Smooth muscle cell (in vitro differentiated cells): ENCODE results near the gene CHTF18. TPM values are rescaled to one million over a fixed set of nuclear protein-coding genes. Genes with fewer than 3 reads are reported as not detected.
"Not testable (repeated sequence)": the region's sequence is repeated elsewhere in the genome, so short reads cannot be mapped to it uniquely, and the experiment has no call there.

Source experiments
- DNase-seq: peaks from one replicate; lab custom pipeline; 2025; ENCODE audit not compliant: unreplicated experiment; lab: John Stamatoyannopoulos, UW
- H2AFZ ChIP-seq: fragments of 200-600 bp; sonication (generic); 2 replicates; pipeline ENCODE4 v1.6.0; 2016; ENCODE audit warnings: antibody characterized with exemption, low read depth, mild to moderate bottlenecking
- H3F3A ChIP-seq: fragments of 200-600 bp; sonication (generic); 2 replicates; pipeline ENCODE4 v1.6.0; 2017; ENCODE audit warnings: antibody characterized with exemption, low read depth
- H3K27ac ChIP-seq: fragments of 200-600 bp; sonication (generic); 2 replicates; pipeline ENCODE4 v1.5.1; 2016; ENCODE audit warnings: low read depth, mild to moderate bottlenecking
- H3K27me3 ChIP-seq: fragments of 200-600 bp; sonication (generic); 2 replicates; pipeline ENCODE4 v1.6.1; 2016; ENCODE audit warnings: low read depth, mild to moderate bottlenecking
- H3K36me3 ChIP-seq: fragments of 200-600 bp; sonication (generic); 2 replicates; pipeline ENCODE4 v1.5.1; 2016; ENCODE audit warnings: low read depth
- H3K4me1 ChIP-seq: fragments of 200-600 bp; sonication (generic); 2 replicates; pipeline ENCODE4 v1.5.1; 2016; ENCODE audit warnings: low read depth
- H3K4me2 ChIP-seq: fragments of 200-600 bp; sonication (generic); 2 replicates; pipeline ENCODE4 v1.6.0; 2016; ENCODE audit warnings: mild to moderate bottlenecking
- H3K4me3 ChIP-seq: fragments of 200-600 bp; sonication (generic); 2 replicates; pipeline ENCODE4 v1.5.1; 2016; ENCODE audit warnings: mild to moderate bottlenecking
- H3K79me2 ChIP-seq: fragments of 200-600 bp; sonication (generic); 2 replicates; pipeline ENCODE4 v1.6.0; 2016; ENCODE audit warnings: low read depth, mild to moderate bottlenecking
- H3K9ac ChIP-seq: fragments of 200-600 bp; sonication (generic); 2 replicates; pipeline ENCODE4 v1.6.0; 2016; ENCODE audit warnings: low read depth
- H3K9me3 ChIP-seq: fragments of 200-600 bp; sonication (generic); replicated peaks from 2 replicates; pipeline ENCODE4 v1.5.1; 2016; ENCODE audit warnings: low read depth
- H4K20me1 ChIP-seq: fragments of 200-600 bp; sonication (generic); 2 replicates; pipeline ENCODE4 v1.6.0; 2016; ENCODE audit warnings: low read depth
- WGBS: methylation state at CpG from one replicate; pipeline ENCODE4 v1.1.7; 2016; ENCODE audit warnings: low lambda C conversion rate; 5-methylcytosine and 5-hydroxymethylcytosine counted together
- polyA plus RNA-seq: library from polyadenylated mRNA; unstranded; fragments of >200 nt; fragmentation: Nextera tagmentation; extraction: Ambion mirVana; gene quantifications from 2 replicates; pipeline ENCODE4 v1.2.1, GENCODE V29; 2016
- total RNA-seq: library from RNA; depleted of rRNA; stranded (reverse); fragments of >200 nt; gene quantifications from 2 replicates; pipeline ENCODE4 v1.2.3, GENCODE V29; 2014
- TF ChIP-seq, protein P1 (sequence below): fragments of 200-600 bp; sonication (generic); IDR thresholded peaks from 2 replicates; pipeline ENCODE4 v1.5.1; 2017; ENCODE audit warnings: borderline replicate concordance, mild to moderate bottlenecking, antibody characterized with exemption; ENCODE audit not compliant: insufficient read depth, poor library complexity, severe bottlenecking

The CHTF18 gene
- total and polyA plus RNA-seq, 2 experiments from 2014 or later: 27.2 to 33.2 TPM

DNA sequence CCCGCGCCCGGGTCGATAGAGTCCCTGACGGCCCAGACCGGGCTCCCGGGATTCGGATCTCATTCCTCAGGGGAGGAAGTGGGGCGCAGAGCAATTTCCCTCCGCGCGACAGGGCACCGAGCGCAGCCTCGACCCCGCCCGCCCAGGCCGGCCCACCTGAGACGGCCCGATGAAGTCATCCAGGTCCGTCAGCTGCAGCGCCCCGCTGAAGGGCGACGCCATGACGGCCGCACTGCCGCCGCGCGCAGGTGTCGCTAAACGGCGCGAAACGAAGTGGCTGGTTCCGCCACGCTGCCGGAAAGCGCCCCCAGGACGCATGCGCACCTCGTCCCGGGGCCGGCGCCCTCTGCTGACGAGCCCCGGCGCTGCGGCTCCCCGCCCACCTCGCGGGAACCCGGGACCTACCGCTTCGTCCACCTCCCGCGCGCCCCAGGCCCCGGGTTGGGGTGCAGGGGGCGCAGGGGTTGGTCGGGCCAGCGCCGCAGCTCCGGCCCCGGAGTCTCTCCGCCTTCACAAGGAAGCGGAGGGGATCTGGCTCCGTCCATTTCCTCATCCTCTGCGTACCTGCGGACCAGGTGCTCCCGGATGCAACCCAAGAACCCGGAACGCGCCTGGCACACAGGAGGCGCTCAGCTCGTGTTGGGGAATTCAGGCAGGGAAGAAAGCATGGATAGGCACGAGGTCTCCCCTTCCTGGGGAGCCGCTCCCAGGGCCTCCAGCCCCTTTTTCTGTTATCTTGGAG lies 47.5 kb upstream of the CHTF18 start, which contains the start of gene CIAO3:
Gene CIAO3, minus strand, starts transcription at position 234 of the 742 bp plus-strand sequence. Its CDS starts 12 bp downstream, at position 222.
- H3K4me3 ChIP-seq: peak within 1 kb of the TSS; percentile 95
- no peaks in the 10 kb centered on the region for H3K79me2 ChIP-seq
- H3K27ac ChIP-seq: peak within 1 kb of the TSS; percentile 44
- H4K20me1 ChIP-seq: no peaks in the 10 kb centered on the region
- TF ChIP-seq, protein P1, sequence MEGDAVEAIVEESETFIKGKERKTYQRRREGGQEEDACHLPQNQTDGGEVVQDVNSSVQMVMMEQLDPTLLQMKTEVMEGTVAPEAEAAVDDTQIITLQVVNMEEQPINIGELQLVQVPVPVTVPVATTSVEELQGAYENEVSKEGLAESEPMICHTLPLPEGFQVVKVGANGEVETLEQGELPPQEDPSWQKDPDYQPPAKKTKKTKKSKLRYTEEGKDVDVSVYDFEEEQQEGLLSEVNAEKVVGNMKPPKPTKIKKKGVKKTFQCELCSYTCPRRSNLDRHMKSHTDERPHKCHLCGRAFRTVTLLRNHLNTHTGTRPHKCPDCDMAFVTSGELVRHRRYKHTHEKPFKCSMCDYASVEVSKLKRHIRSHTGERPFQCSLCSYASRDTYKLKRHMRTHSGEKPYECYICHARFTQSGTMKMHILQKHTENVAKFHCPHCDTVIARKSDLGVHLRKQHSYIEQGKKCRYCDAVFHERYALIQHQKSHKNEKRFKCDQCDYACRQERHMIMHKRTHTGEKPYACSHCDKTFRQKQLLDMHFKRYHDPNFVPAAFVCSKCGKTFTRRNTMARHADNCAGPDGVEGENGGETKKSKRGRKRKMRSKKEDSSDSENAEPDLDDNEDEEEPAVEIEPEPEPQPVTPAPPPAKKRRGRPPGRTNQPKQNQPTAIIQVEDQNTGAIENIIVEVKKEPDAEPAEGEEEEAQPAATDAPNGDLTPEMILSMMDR: peak; percentile 86
- peak; percentile 75 for DNase-seq
- peak within 1 kb of the TSS; percentile 99 for H3K4me2 ChIP-seq
- H3K27me3 ChIP-seq: no peaks in the 10 kb centered on the region
- WGBS: 1% methylated on average over 71 of the region's 79 CpGs
- no peaks in the 10 kb centered on the region for H3K36me3 ChIP-seq
- no peaks in the 10 kb centered on the region for H3F3A ChIP-seq
- no peaks in the 10 kb centered on the region for H3K9me3 ChIP-seq
- H2AFZ ChIP-seq: peak within 1 kb of the TSS; percentile 99
- peak within 1 kb of the TSS; percentile 91 for H3K9ac ChIP-seq
- peaks cover 5% of the 10 kb centered on the region for H3K4me1 ChIP-seq

DNA sequence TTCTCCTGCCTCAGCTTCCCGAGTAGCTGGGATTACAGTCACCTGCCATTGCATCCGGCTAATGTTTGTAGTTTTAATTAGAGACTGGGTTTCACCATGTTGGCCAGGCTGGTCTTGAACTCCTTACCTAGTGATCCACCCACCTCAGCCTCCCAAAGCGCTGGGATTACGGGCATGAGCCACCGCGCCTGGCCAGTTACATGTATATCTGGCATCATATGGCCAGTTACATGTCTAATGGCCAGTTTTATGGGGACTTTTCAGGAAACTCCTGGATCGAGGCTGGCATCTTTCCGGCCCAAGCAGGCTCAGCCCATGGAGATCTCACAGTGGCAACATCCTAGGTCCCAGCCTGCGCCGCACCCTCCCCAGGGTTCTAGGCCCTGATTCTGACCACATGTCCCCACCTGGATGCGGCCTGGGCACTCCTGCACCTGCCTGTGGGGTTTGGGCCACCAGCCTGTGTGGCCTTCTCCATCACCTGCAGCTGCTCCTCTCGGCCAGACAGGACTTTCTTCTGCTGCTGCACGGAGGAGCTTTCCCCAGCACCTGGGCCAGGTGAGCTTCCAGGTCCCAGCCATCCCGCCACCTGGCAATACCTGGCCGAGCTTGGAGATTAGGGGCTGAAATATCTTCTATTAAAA lies 46.3 kb upstream of the CHTF18 start:
- Histone ChIP-seq H2AFZ (no peak overlapping the region), H3K36me3 (no peaks in the 10 kb centered on the region), H3K4me3 (no peak overlapping the region), H3K4me1 (peaks cover 5% of the 10 kb centered on the region), H3K9ac (no peak overlapping the region), H3K79me2 (no peaks in the 10 kb centered on the region), H4K20me1 (no peaks in the 10 kb centered on the region), H3K27me3 (no peaks in the 10 kb centered on the region), H3K9me3 (no peaks in the 10 kb centered on the region), H3F3A (no peaks in the 10 kb centered on the region), H3K4me2 (no peak overlapping the region), H3K27ac (no peak overlapping the region)
- WGBS: 98% methylated on average over 15 of the region's 15 CpGs
- TF ChIP-seq, protein P1: no peak
- DNase-seq: no peak

DNA sequence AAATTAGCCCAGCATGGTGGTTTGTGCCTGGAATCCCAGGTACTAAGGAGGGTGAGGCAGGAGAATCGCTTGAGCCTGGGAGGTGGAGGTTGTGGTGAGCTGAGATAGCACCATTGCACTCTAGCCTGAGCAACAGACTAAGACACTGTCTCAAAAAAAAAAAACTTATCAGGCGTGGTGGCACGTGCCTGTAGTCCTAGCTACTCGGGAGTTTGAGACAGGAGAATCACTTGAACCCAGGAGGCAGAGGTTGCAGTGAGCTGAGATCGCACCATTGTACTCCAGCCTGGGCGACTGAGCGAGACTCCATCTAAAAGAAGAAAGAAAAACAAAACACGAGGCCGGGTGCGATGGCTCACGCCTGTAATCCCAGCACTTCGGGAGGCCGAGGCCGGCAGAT lies 45.5 kb upstream of the CHTF18 start:
- not testable (repeated sequence) for H3K79me2 ChIP-seq, H3K27me3 ChIP-seq, H3K36me3 ChIP-seq, H4K20me1 ChIP-seq, H3K4me1 ChIP-seq, H2AFZ ChIP-seq, DNase-seq, H3F3A ChIP-seq, H3K4me2 ChIP-seq, H3K27ac ChIP-seq, H3K9me3 ChIP-seq, H3K9ac ChIP-seq, H3K4me3 ChIP-seq
- WGBS: 94% methylated on average over 14 of the region's 14 CpGs

DNA sequence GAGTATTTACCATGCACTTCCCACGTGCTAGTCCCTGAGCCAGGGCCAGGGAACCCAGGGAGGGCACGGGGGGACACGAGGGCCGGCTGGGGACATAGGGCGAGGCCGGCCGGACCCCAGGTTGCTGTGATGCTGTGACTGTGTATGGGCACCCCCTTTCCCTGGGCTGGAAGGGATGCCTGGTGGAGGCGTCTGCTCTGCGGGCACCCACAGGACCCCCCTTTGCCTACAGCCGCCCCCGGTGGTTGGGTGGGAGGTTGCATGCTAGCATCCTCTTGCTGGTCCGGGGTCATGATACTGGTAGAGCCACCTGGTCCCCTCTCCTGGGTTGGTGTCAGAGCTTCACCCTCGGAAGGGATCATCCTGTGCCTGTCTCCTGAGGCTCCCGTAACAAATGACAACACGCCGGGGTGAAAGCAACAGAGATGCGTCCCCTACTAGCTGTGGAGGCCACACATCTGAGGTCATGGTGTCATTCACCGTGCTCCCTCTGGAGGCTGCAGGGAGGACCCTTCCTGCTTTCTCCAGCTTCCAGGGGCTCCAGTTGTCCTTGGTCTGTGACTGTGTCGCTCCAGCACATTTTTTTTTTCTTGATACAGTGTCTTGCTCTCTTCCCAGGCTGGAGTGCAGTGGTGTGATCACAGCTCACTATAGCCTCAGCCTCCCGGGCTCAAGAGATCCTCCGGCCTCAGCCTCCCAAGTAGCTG lies 44.5 kb upstream of the CHTF18 start:
- no peaks in the 10 kb centered on the region for H3F3A ChIP-seq
- H3K9me3 ChIP-seq: no peaks in the 10 kb centered on the region
- H3K36me3 ChIP-seq: no peaks in the 10 kb centered on the region
- no peaks in the 10 kb centered on the region for H3K27me3 ChIP-seq
- DNase-seq: no peak
- no peaks in the 10 kb centered on the region for H4K20me1 ChIP-seq
- 91% methylated on average over 21 of the region's 21 CpGs for WGBS
- no peaks in the 10 kb centered on the region for H3K79me2 ChIP-seq
- no peak overlapping the region for H3K4me2 ChIP-seq
- no peak overlapping the region for H3K4me3 ChIP-seq
- H3K4me1 ChIP-seq: peaks cover 5% of the 10 kb centered on the region
- no peak overlapping the region for H3K9ac ChIP-seq
- H3K27ac ChIP-seq: no peak overlapping the region
- no peak overlapping the region for H2AFZ ChIP-seq
- TF ChIP-seq, protein P1: peak; percentile 16
